Erythroblast (primary cell): ENCODE data around the gene PELO.

ENCODE experiments used
- DNase-seq, 2 experiments: peaks; one replicate each; lab custom pipeline; 2025; lab: John Stamatoyannopoulos, UW
- GATA1 ChIP-seq: IDR thresholded peaks from 2 replicates; pipeline ENCODE4 v1.6.1; 2011; ENCODE audit warnings: low read depth, mild to moderate bottlenecking, control low read depth, low read length, moderate library complexity
- POLR2A ChIP-seq: IDR thresholded peaks from 2 replicates; pipeline ENCODE4 v1.6.1; 2011; ENCODE audit warnings: mild to moderate bottlenecking, low read length

The PELO gene

DNA sequence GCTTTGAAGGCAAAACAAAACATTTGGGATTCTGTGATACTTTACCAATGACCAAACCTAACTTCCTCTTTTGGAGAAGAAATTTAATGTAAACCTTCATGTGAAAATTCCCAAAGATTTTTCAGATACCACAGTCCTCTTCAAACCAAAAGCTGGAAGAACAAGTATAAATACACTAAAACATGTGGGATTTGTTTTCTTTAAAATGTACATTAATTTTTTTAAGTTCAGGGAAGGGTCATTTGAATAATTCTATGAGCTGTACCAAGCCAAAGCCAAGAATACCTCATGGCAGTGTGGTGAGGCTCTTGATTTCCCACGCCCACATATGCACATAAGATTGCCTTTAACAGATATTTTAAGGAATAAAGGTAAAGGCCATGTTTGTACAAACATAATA is 28.4 kb upstream of the PELO start:
- no peak for TF ChIP-seq GATA1
- no peak for TF ChIP-seq POLR2A
- DNase-seq: no peak

DNA sequence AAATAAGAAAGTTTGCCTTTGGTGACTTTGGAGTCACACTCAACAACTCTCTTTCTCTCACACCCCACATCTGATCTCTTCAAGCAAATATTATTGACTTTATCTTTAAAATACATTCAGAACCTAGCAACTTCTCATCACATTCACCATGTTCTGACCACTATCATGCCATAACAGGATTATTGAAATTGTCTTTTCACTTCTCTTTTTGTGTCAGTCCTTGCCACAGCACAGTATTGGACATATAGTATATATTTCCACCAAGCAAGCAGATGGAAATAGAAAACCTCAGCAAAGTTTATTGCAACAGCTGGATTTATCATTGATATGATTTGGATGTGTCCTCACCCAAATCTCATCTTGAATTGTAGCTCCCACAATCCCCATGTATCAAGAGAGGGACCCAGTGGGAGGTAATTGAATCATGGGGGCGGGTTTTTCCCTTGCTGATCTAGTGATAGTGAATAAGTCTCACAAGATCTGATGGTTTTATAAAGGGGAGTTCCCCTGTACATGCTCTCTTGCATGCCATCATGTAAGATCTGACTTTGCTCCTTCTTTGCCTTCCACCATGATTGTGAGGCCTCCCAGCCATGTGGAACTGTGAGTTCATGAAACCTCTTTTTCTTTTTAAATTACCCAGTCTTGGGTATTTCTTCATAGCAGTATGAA is 26.9 kb upstream of the PELO start:
- DNase-seq: no peak
- TF ChIP-seq POLR2A (no peak), GATA1 (no peak)

DNA sequence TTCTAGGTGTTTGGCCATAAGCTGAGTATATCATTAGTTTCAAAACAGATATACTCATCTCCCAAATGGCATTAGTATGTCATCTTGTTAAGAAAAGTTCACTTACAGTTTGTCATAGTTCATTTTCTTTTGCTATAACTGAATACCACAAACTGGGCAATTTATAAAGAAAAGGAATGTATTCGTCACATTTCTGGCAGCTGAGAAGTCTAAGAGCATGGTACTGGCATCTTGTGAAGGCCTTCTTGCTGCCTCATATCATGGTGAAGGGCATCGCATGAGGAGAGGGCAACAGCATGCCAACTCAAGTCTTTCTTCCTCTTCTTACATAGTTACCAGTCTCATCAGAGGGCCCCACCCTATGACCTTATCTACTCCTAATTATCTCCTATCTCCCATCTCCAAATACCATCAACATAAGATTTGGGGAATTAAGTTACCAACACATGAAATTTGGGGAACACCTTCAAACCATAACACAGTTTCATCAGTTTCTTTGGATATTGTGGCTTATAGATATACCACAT is 20.4 kb upstream of the PELO start:
- no peak for TF ChIP-seq POLR2A
- no peak for TF ChIP-seq GATA1
- no peak for DNase-seq

DNA sequence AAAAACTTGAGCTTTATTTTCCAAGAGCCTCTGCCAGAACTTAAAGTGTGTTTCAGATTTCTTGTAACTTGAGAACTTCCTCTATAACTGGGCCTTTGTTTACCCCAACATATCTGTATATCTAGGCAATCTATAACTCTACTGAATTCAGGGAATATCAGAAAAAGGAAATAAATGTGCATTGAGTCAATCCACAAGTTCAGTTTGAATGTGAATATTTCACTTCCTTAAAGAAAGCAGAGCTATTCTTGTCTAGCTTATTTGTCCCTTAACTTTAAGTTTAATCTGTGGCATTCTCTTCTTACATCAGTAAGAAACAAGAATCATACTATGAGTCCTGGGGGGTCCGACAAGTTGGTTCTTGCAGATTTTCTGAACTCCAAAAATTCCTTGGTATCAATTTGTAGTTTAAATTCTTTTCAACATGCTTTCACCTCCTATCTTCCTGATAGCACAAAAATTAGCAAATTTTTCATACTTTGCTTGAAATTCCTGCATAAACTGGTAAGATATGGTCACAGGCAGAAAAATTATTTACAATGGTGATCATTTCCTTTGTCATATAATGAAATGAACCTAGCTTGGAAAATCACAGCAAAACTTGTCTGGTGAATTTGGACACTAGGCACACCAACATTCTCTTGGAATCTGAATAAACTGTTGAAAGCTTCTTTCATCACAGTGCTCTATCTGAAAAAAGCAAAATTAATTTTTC is 19.8 kb upstream of the PELO start:
- TF ChIP-seq POLR2A (no peak), GATA1 (no peak)

DNA sequence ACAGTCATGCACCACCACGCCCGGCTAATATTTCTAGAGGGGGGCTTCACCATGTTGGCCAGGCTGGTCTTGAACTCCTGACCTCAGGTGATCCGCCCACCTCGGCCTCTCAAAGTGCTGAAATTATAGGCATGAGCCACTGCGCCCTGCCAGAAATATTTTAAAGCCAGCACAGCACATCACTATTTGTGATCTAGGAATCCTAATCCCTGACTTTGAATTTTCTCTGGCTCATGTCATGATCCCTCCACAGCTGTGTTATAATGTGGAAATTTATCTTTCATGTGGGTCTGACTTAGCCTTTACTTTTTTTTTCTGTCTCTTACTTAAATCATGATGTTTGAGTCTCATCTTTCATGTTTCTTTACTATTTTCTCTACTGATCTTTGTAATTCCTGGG is 18.7 kb upstream of the PELO start:
- DNase-seq: no peak
- TF ChIP-seq POLR2A: no peak
- no peak for TF ChIP-seq GATA1

More for the DNA sequence above, 19.8 kb upstream of the PELO start:
- DNase-seq: no peak

DNA sequence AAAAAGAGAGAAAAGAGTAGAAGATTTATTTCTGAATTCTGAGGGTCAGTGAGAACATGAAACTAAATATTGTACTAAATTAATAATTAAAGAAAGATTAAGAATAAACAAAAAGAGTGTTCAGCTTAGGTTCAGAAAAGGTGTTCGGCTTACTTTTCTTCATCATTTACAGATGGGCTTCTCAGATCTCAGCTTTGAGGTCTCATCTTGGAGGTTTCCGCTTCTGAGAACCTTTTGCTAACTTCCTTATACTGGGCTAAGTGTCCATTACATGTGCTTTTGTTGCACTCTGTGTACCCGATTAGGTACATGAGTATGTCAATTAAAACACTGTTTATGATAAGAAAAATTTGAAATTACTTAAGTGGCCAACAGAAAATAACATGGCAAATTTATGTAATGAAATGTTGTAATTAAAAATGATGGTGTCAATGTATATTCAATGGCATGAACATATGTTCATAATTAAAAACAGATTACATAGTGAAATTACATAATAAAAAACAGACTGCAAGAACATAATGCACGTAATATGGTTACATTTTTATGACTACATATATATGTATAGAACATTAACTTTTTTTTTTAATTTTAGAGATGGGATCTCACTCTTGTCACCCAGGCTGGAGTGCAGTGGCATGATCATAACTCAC is 17.3 kb upstream of the PELO start:
- DNase-seq: no peak
- no peak for TF ChIP-seq POLR2A
- no peak for TF ChIP-seq GATA1

DNA sequence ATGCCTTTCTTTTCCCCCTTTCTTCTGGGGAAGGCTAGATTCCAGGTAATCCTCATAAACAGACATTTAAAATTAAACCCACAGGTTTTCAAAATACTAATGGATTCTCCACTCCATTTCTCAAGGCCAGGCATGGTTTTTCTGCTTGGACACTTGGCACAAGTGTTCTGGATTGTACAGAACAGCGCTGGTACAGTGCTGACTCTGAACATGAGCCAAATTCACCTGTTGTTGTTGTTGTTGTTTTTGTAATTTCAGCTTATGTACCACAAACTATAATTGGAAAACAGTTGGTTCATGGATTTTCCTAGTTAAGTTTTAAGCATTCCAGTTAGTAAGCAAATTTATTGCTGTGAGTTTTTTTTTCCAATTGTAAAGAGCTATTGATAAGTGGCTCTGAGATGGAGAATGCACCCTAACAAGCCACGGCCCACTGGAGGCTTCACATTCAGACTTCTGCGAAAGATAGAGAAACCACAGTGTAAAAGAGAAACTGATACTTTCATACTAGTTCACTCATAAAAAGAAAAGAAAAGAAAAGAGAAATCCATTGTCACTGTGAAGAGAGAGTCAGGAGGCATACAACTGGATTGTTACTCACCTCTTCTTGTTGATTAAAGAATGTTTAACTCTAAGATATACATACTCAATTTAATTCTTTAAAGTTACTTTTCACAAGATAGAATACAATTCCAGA is 16.2 kb upstream of the PELO start:
- TF ChIP-seq POLR2A (no peak), GATA1 (no peak)
- DNase-seq: no peak

DNA sequence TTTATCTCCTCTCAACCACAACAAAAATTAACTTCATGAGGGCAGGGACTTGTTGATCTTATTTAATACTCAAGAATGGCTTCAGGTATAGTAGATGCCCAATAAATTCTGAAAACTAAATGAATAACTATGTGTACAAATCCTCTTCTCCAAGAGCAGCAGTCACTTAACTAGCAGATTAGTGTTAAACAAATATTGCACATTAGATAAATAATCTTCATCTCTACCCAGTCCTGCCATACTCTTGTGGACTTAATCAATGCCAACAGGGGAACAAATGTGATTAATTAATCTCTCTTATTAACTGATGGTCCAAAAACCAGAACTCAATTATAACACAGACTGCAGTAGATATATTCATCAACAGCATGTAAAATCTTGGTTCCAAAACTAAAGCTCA is 15.0 kb upstream of the PELO start:
- no peak for DNase-seq
- TF ChIP-seq GATA1: no peak
- no peak for TF ChIP-seq POLR2A

DNA sequence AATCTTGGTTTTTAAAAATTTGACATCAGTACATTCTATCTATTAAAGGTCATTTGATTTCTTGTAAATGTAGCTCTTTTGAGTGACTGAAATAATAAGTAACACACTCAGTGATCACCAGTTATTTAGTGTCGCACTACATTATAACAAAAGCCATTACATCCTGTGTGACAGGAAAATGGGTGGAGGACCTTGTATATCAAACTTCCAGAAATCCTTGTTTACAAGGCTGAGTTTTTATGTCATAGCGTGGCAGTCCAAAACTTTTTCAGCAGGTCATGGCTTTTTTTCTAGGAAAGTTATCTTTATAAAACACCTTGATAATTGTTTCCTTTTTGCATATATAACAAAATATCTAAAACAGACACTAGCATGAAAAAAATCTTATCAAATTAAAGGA is 14.4 kb upstream of the PELO start:
- TF ChIP-seq GATA1 (no peak), POLR2A (no peak)

DNA sequence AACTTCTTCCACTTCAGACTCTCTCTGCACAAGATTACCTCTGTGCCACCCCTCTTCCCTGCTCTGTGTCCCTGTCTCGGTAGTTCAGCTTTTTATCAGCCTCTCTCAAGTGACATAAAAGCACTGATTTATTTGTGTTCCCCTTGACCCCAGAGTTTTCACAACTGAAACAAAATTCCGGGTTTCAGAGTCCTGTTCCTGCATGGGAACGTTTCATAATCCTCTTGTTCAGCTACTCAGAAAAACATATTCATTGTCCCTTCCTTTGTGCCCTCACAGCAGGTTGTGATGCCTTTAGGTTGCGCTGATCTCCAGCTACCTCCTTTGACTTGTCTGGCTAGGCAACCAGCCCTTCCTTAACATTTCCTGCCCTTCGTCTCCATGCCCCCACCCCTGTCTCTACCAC is 13.7 kb upstream of the PELO start:
- TF ChIP-seq GATA1: no peak
- no peak for TF ChIP-seq POLR2A
- DNase-seq: no peak

More for the DNA sequence above, 14.4 kb upstream of the PELO start:
- DNase-seq: no peak

DNA sequence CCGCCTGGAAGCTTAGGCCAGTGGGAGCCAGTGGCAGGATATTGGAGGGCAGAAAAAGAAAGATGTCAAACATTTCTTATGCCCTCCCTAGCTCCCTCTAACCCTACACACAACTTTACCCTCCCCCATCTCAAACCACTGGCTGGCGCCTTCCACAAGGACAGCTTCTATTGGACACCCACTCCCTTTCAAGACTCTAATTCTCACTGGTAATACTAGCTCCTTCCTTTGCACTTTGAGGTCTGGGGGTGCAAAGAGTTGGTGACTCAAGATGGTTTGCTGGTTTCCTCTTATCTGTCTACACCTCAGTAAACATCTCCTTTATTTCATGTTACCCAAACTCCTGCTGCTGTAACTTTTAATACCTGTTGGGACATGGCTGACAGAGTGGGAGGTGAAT is 11.6 kb upstream of the PELO start:
- no peak for DNase-seq
- TF ChIP-seq POLR2A: no peak
- no peak for TF ChIP-seq GATA1

DNA sequence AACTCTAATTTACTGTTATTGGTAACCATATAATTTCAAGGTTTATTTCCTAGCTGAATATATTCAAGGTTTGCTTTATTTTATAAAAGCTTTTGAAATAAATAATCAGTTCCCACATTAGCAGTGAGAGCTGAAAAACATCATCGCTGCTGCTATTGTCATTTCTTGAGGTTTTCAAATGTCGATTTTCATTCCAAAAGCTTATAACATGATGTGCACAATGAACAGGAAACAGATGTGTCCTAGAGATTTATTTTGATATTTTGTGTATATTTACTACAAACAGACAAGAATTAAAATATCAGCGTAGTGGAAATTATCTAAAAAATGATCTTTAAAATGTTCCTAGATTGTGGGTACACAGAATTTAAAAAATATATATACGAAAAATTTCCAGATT is 10.5 kb upstream of the PELO start:
- TF ChIP-seq POLR2A (no peak), GATA1 (no peak)
- no peak for DNase-seq

DNA sequence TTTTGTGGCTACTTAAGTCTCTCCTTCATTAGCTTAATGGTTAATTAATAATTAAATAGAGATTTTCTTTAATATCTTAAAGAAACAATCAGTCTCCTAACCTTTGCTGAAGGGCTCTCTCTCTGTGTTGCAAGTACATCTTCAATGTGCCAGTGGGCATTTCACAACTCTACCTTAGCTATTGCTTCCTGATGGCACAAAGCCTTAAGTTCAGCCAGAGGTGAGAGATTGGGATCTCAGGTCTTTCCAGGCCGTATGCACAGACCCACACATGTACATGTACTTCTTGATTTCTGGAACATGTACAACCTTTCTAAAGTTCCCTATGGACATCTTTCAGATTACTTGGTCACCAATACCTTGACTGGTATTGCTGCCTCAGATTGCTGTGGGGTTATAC is 8.9 kb upstream of the PELO start:
- TF ChIP-seq GATA1 (no peak), POLR2A (no peak)
- DNase-seq: no peak

DNA sequence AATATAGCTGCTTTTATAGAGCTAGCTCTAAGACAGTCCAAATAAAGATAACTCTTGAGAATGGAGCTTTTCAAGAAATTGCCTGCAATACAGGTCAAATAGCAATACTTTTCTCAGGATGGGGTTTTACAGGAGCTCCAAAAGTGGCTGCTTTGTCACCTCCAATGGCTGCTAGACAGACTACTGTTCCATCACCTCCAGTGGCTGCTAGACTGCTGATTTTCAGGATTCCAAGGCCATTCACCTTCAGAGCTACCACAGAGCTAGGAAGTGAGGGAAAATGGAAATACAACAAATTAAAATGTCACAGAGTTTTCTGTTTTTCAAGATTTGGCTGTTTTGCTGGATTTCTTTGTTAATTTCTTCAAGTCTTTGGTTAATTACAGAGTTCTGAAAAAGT is 8.5 kb upstream of the PELO start:
- TF ChIP-seq GATA1: no peak
- no peak for TF ChIP-seq POLR2A

More for the DNA sequence above, 8.5 kb upstream of the PELO start:
- DNase-seq: no peak
